Left lobe of liver (tissue), 2 donors: ENCODE measurements around the gene PLEKHA4. TPM values are rescaled to one million over a fixed set of nuclear protein-coding genes. Genes with fewer than 3 reads are reported as not detected.
"Not testable (repeated sequence)": the region's sequence is repeated elsewhere in the genome, so short reads cannot be mapped to it uniquely, and the experiment has no call there.

Experiments used
- ATAC-seq: fragments of 200-7000 bp; cut with Tn5 transposase; one replicate; pipeline ENCODE4 v1.9.1; 2020; ENCODE audit warnings: mild to moderate bottlenecking, moderate library complexity
- DNase-seq: peaks from one replicate; pipeline ENCODE4 v3.0.0-alpha.2; 2020; ENCODE audit warnings: low spot score
- total RNA-seq: library from RNA; stranded (reverse); gene quantifications from one replicate; pipeline ENCODE4 v1.2.1, GENCODE V29; 2021
- donor health status: DM: no; HTN: no; CAD: no; lungs with moderate emphysema.
- donor health status: DM: no; HTN: yes; CAD: no.

Gene PLEKHA4, protein sequence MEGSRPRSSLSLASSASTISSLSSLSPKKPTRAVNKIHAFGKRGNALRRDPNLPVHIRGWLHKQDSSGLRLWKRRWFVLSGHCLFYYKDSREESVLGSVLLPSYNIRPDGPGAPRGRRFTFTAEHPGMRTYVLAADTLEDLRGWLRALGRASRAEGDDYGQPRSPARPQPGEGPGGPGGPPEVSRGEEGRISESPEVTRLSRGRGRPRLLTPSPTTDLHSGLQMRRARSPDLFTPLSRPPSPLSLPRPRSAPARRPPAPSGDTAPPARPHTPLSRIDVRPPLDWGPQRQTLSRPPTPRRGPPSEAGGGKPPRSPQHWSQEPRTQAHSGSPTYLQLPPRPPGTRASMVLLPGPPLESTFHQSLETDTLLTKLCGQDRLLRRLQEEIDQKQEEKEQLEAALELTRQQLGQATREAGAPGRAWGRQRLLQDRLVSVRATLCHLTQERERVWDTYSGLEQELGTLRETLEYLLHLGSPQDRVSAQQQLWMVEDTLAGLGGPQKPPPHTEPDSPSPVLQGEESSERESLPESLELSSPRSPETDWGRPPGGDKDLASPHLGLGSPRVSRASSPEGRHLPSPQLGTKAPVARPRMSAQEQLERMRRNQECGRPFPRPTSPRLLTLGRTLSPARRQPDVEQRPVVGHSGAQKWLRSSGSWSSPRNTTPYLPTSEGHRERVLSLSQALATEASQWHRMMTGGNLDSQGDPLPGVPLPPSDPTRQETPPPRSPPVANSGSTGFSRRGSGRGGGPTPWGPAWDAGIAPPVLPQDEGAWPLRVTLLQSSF
- total RNA-seq, result 7.6 TPM

DNA sequence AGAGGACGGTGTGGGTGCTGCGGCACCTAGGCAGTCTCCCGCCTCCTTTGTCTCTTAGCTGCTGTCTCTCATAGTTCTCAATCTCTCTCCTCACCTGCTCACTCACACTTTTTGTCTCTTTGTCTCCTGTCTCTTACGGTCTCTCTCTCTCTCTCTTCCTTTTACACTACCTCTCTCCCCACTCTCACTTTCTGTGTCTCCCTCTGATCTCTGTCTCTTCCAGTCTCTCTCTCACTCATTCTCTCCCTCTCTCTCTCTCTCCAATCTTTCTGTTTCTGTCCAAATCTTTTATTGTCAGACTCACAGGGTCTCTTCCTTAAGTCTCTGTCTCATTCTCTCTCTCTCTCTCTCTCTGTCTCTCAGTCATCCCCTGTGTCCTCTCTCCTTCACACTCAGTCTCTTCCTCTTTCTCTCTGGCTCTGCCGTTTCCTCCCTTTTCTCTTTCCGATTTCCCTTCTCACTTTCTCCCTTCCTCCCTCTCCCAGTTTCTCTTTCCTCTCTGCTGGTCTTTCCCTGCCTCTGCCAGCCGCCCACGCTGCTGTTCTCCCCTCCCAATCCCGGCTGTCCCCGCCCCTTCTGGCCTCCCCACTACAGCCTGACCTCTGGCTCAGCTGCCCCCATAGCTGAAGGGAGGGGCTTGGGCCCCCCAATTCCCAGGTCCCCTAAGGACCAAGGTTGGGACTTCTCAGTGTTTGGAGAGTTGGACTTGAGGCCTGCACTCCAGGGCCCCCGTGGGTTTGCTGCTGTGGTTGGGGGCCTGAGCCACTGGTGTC is at the start of gene PLEKHA4:
TSS of gene PLEKHA4 (minus strand) at position 504 of the 773 bp plus-strand sequence. CDS start 997 bp downstream, outside the sequence.
- ATAC-seq, result peak; percentile 59
- DNase-seq, result peak; percentile 74

DNA sequence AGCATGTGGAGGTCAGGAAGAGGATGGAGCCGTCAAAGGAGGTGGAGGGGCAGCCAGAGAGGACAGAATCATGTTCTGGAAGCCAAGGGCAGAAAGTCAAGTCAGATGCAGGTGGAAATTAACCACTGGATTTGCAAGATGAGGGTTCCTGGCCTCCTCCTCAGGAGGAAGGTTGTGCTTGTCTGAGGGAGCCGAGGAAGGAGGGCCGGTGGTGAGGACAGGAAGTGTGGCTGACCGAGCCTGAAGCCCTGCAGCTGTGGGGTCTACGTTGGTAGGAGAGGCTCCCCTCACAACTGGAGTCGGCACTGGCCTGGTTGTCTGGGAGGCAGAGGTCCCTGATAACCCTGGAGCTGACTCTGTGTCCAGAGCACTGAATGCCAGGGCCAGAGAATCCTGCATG is 49.7 kb upstream of the PLEKHA4 start:
- ATAC-seq (no peak), DNase-seq (no peak)

DNA sequence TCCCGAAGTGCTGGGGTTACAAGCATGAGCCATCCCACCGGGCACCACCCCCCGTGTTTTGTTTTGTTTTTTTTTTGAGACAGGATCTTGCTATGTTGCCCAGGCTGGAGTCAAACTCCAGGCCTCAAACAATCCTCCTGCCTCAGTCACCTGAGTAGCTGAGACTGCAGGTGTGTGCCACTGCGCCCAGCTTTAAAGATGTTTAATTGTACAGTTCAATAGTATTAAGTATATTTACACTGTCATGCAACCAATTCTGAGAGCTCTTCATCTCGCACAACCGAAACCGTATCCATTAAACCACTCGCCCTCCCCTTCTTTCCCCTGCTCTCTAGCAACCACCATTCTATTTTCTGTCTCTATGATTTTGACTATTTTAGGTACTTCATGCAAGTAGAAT is 47.3 kb upstream of the PLEKHA4 start:
- no peak for ATAC-seq
- no peak for DNase-seq

DNA sequence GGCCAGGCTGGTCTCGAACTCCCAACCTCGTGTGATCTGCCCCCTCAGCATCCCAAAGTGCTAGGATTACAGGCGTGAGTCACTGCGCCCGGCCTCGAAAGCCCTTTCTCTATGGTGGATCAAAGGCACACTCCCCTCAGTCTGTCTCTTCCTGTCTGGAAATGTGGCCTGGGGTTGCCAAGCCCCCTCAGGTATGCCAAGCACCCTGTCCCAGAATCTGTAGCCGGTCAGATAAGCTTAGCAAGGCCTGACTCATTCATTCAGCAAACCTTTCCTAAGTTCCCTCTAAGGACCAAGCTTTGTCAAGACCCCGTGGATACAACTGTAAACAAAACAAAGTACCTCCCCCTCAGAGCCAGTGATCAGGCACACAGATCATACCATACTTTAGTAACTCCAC is 45.8 kb upstream of the PLEKHA4 start:
- no peak for DNase-seq
- ATAC-seq, result no peak

DNA sequence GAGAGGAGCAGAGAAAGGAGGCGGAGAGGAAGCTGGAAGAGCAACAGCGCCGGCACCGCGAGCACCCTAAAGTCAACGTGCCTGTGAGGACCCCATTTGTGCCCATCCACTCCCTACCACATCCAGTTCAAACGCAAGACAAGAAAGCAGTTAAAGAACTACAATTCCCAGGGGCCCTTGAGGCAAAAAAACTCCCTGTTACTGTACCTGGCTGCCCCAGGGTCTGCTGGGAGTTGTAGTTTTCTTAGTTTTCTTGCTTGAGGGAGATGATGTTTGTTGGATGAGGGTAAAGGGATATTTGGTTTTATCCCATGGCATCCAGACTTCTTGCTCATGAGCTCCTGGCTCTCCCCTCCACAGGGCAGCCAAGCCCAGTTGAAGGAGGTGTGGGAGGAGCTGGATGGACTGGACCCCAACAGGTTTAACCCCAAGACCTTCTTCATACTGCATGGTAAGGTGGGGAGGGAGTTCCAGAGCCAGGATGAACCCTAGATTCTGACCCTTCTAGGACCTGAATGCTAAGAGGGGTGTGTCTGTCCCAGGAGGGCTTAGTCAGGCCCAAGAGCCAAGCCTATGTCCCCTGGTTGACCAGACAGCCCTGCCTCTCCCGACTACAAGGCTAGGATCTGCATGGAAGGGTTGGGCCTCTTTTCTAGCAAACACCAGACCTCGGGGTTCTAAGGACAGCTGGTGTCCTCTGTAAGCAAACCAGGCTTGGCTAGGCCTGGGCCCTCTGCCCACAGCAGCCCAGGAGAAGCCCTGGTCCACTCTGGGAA is 44.9 kb upstream of the PLEKHA4 start:
- ATAC-seq (no peak), DNase-seq (no peak)

DNA sequence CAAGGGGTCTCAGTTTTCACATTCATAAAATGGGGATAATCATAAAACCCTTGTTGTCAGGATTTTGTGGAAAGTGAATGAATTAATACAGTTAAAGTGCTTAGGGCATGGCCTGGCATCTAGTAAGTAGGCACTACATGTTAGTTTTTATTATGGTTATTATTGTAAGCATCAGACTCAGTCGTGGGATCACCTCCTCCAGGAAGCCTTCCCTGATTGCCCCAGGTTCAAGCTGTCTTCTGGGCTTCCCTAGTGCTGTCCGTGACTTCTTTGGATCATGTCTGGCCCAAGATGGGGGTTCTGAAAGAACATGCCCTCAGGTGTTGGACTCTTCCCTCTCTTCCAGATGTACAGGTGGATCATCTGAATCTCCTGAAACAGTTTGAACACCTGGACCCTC is 42.4 kb upstream of the PLEKHA4 start:
- DNase-seq, result no peak
- ATAC-seq, result no peak

DNA sequence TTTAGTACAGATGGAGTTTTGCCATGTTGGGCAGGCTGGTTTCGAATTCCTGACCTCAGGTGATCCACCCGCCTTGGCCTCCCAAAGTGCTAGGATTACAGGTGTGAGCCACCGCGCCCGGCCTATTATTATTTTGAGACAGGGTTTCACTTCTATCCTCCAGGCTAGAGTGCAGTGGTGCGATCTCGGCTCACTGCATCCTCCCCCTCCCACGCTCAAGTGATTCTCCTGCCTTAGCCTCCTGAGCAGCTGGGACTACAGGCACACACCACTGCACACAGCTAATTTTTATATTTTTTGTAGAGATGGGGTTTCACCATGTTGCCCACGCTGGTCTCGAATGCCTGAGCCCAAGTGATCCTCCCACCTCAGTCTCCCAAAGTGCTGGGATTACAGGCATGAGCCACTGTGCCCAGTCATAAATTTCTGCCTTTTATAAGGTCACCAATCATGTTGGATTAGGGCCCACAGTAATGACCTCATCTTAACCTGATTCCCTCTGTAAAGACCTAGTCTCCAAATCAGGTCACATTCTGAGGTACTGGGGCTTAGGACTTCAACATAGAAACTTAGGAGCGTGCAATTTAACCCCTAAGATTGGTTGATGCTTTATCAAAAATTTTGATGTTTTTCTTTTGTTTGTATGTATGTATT is 41.1 kb upstream of the PLEKHA4 start:
- DNase-seq, ATAC-seq: not testable (repeated sequence)

DNA sequence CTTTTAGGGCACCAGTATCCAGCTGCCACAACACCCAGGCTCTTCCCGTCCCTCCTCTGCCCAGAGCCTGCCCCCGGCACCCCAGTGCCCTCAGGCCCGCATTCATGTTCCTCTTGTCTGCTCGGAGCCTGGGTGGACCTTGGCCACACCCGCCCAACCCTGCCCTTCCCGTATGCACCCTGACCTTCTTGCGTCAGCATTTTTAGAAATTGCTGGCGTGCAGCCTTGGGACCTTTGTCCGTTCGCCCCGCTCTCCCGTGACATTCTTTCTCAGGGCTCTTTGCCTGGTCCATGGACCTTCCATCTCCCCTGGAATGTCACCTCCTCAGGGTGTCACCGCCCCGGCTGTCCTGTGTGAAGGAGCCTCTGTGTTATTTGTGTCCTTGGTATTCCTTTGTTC is 39.3 kb upstream of the PLEKHA4 start:
- peak; percentile 90 for ATAC-seq
- peak; percentile 96 for DNase-seq

DNA sequence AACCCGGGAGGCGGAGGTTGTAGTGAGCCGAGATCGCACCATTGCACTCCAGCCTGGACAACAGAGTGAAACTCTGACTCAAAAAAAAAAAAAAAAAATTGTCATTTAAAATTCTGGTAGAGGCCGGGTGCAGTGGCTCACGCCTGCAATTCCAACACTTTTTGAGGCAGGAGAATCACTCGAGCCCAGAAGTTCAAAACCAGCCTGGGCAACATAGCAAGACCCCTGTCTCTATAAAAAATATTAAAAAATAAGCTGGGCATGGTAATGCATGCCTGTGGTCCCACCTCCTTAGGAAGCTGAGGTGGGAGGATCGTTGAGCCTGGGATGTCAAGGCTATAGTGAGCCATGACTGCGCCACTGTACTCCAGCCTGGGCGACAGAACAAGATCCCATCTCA is 37.9 kb upstream of the PLEKHA4 start:
- DNase-seq (no peak), ATAC-seq (no peak)

DNA sequence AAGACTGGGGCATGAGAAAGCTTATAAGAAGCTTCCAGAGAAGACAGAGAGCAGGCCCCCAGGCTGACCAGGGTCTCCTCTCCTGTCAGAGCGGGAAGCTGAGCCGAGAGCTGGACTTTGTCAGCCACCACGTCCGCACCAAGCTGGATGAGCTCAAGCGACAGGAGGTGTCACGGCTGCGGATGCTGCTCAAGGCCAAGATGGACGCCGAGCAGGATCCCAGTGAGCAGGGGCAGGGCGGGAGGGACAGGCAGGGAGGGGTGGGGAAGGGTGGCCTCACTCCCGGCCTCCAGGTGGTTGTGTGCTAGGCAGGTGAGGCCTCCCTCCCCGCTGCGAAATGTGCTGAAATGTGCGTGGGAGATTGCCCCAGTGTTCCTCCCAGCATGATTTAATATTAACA is 37.2 kb upstream of the PLEKHA4 start:
- ATAC-seq, result no peak
- DNase-seq, result no peak

DNA sequence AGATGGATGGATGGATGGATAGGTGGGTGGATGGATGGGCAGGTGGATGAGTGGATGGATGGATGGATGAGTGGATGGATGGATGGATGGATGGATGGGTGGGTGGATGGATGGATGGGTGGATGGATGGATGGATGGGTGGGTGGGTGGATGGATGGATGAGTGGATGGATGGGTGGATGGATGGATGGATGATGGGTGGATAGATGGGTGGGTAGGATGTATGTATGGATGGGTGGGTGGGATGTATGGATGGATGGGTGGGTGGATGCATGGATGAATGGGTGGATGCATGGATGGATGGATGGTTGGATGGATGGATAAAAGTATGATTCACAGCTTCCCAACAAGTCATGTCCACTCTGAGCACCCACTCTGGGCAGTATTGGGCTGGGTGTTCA is 35.4 kb upstream of the PLEKHA4 start:
- not testable (repeated sequence) for DNase-seq, ATAC-seq

DNA sequence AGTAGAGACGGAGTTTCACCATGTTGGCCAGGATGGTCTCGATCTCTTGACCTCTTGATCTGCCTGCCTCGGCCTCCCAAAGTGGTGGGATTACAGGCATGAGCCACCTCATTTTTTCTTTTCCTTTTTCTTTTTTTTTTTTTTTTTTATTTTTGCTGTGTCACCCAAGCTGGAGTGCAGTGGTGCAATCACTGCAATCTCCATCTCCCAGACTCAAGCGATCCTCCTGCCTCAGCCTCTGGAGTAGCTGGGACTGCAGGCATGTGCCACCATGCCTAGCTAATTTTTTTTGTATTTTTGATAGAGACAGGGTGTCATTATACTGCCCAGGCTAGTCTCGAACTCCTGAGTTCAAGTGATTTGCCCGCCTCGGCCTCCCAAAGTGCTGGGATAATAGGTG is 33.9 kb upstream of the PLEKHA4 start:
- not testable (repeated sequence) for ATAC-seq, DNase-seq

DNA sequence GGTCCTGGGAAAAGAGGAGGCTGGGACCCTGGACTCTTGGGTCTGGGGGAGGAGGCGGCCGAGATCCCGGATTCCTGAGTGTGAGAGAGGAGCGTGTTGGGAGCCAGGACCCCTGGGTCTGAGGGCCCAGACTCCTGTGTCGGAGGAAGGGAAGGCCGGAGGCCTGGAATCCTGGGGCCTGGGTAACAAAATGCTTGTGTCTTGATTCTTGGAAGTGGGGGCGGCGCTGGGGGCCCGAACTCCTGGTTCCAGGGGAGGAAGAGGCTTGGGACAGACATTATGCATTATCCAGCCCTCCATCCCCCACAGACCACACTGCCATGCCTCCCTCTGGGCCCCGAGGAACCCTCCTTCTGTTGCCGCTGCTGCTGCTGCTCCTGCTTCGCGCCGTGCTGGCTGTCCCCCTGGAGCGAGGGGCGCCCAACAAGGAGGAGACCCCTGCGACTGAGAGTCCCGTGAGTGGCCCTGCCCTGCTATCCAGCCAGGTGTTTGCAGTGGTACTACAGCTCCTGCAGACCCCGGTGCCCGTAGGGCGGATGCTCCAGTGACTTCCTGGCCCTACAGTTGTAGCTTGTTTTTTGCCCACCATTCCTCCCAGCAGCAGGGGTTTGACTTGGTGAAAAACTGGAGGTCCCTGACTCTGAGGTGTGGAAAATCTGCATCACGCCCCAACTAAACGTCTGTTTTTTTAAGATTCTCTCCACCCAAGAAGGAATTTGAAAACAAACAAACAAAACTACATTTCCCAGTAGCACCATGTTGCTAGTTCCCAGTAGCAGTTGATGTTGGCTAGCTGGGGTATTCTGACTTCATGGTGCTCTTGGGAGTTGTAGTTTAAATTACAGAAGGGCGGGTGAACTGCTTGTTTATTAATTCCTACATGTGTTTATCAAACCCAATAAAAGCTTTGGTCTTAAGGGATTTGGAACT is 32.3 kb upstream of the PLEKHA4 start:
- no peak for DNase-seq
- peak; percentile 45 for ATAC-seq

DNA sequence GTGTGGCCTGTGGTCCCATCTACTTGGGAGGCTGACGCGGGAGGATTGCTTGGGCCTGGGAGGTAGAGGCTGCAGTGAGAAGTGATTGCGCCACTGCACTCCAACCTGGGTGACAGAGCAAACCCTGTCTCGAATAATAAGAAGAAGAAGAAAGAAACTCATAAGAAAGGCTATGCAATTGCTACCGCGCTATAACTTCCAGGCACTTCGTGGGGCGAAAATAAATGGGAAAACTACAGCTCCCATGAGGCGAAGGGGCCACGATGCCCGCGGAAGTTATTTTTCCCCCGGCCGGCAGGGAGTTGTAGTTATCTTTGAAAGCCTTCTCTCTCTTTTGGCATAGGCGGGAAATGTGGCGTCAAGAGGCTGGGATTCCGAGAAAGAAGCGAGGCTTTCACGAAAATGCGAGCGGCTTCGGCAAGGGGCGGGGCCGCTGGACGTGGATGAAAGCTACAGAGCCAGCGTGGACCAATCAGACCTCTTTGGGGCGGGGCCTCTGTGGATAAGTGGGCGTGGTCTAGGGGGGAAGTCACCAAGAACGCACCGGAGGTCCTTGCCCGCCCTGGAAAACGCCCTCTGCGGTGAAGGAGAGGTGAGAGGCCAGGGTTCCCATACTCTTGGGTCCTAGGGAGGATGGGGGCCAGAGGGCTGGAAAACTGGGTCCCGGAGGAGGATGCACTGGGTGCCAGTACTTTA is 31.5 kb upstream of the PLEKHA4 start, which contains the start of gene NUCB1:
TSS of gene NUCB1 (plus strand) at position 532 of the 696 bp plus-strand sequence. CDS start 485 bp downstream, outside the sequence.
- ATAC-seq, result peak; percentile 97
- DNase-seq, result peak; percentile 99

DNA sequence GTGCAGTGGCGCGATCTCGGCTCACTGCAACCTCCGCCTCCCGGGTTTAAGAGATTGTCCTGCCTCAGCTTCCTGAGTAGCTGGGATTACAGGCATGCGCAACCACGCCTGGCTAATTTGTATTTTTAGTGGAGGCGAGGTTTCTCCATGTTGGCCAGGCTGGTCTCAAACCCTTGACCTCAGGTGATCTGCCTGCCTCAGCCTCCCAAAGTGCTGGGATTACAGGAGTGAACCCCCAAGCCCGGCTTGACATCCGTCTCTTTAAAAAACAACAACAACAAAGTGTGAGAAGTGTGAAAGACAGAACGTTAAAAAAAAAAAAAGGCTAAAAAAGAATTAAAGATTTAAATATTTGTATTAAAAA is 31.0 kb upstream of the PLEKHA4 start:
- not testable (repeated sequence) for ATAC-seq, DNase-seq

DNA sequence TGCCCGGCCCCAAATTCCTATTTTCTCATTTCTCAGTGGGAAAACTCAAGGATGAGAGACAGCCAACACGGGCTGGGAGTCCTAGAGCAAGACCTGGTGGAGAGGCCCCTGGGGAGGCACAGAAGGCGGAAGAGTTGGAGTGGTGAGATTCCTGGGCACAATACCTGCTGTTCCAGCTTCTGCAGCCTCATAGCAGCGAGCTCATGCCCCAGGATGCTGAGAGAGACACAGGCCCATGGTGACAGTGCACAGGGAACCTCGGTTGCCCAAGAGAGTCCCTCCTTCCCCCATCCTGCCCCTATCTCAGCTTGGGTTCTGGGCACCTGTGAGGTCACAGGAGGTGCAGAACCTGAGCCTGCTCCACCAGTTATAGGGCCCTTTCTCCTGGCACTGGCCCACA is 28.8 kb upstream of the PLEKHA4 start:
- DNase-seq (no peak), ATAC-seq (no peak)

DNA sequence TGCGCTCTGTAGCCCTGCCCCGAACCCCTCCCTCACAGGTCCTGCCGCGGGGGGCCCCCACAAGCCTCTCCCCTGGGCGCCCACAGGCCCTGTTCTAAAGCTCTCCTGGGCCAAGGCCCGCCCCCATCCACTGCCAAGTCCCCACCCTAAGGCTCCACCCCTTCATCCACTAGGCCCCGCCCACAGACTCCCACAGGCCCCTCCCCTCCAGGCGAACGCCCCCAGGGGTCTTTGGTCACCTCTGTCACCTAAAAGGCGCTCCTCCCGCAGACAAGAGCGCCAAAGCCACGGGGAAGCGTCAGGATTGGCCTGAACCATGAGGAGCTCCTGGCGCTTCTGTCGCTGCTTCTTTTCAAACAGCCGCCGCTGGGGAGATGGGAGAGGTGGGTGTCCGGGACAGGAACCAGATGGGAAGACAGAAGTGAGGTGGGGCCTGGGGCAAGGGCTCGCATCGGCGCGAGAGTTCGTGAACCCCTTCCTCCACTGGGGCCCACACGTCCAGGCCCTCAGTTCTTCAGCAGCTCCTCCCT is 27.8 kb upstream of the PLEKHA4 start:
- no peak for ATAC-seq
- no peak for DNase-seq

DNA sequence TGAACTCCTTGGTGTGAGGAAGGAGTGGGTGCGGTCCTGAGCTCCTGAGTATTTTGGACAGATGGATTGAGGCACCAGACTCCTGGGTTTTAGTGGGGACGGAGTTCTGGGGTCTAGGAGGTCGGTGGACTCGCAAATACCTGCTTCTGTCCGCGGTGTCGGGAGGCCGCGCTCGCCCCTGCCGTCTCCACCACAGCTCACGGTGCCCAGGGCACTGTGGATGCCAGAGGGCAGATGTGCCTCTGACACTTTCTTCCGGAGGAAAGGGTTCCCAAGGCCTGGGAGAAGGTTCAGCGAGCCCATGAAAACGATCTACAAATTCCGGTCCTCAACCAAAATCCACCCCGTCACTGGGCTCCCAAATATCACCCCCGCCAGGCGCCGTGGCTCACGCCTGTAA is 26.8 kb upstream of the PLEKHA4 start:
- ATAC-seq (no peak), DNase-seq (no peak)
